Ishikawa (cell line): ENCODE results near the gene GRID2.

ENCODE experiments used
- CREB1 ChIP-seq: IDR thresholded peaks from 2 replicates; pipeline ENCODE4 v1.6.1; 2012; ENCODE audit warnings: low read depth
- EP300 ChIP-seq: IDR thresholded peaks from 2 replicates; pipeline ENCODE4 v1.6.1; 2012; ENCODE audit warnings: borderline replicate concordance
- FOXM1 ChIP-seq: IDR thresholded peaks from 2 replicates; pipeline ENCODE4 v1.6.1; 2012; ENCODE audit warnings: low read depth, borderline replicate concordance
- NFIC ChIP-seq: IDR thresholded peaks from 2 replicates; pipeline ENCODE4 v1.6.1; 2012
- RAD21 ChIP-seq: IDR thresholded peaks from 2 replicates; pipeline ENCODE4 v1.6.1; 2012; ENCODE audit warnings: low read depth
- REST ChIP-seq: IDR thresholded peaks from 2 replicates; pipeline ENCODE4 v1.6.1; 2012; ENCODE audit warnings: low read depth, mild to moderate bottlenecking
- TCF12 ChIP-seq: IDR thresholded peaks from 2 replicates; pipeline ENCODE4 v1.6.1; 2012; ENCODE audit warnings: low read depth
- TEAD4 ChIP-seq: IDR thresholded peaks from 2 replicates; pipeline ENCODE4 v1.6.1; 2012
- YY1 ChIP-seq: IDR thresholded peaks from 2 replicates; pipeline ENCODE4 v1.6.1; 2012; ENCODE audit warnings: low read depth
- ZBTB7A ChIP-seq: IDR thresholded peaks from 2 replicates; pipeline ENCODE4 v1.6.1; 2012; ENCODE audit warnings: low read depth

GRCh38 chr4:92735025-92735665, 431.4 kb downstream of the GRID2 start:
- no peak for TF ChIP-seq YY1
- no peak for TF ChIP-seq NFIC
- TF ChIP-seq RAD21, result no peak
- TF ChIP-seq REST, result no peak
- TF ChIP-seq TEAD4, result no peak
- no peak for TF ChIP-seq ZBTB7A
- no peak for TF ChIP-seq TCF12
- no peak for TF ChIP-seq FOXM1
- TF ChIP-seq CREB1, result no peak
- no peak for TF ChIP-seq EP300
